Natural killer cell treated with Interleukin-12 subunit alpha and Interleukin-12 subunit beta and Interleukin-15 and Interleukin-18, amount 100 ng/mL, for 72 hours (primary cell): ENCODE measurements around the gene NUP62. TPM values are rescaled to one million over a fixed set of nuclear protein-coding genes. Genes with fewer than 3 reads are reported as not detected.

ENCODE experiments used
- ATAC-seq, 2 donors: fragments of 150-1000 bp; cut with Tn5 transposase in 1 of 2; sonication (Bioruptor Pico), chemical (Tn5 transposase) in 1 of 2; 2 replicates each; pipeline ENCODE4 v1.10.0; 2021
- DNase-seq: peaks from one replicate; pipeline ENCODE4 v3.0.0; 2022; ENCODE audit warnings: low spot score
- H3K27ac Mint-ChIP-seq, 2 donors: 1 replicate in 1 of 2; 2 replicates in 1 of 2; pipeline ENCODE4 v1.8.0; 2022; ENCODE audit warnings: mixed read lengths in 2 of 2, mild to moderate bottlenecking in 1 of 2, moderate library complexity in 1 of 2
- H3K27me3 Mint-ChIP-seq, 2 donors: 1 replicate in 1 of 2; 2 replicates in 1 of 2; pipeline ENCODE4 v1.8.0; 2022; ENCODE audit warnings: mixed read lengths in 2 of 2
- H3K36me3 Mint-ChIP-seq: one replicate; pipeline ENCODE4 v1.8.0; 2022; ENCODE audit warnings: mixed read lengths
- H3K4me1 Mint-ChIP-seq, 2 donors: 1 replicate in 1 of 2; 2 replicates in 1 of 2; pipeline ENCODE4 v1.8.0; 2022; ENCODE audit warnings: low read depth in 2 of 2, mixed read lengths in 2 of 2, mild to moderate bottlenecking in 1 of 2
- H3K4me3 Mint-ChIP-seq: one replicate; pipeline ENCODE4 v1.8.0; 2022; ENCODE audit warnings: mixed read lengths
- H3K9me3 Mint-ChIP-seq: 2 replicates; pipeline ENCODE4 v1.8.0; 2022; ENCODE audit warnings: mixed read lengths
- total RNA-seq, 2 donors: library from RNA; stranded (reverse); gene quantifications; one replicate each; pipeline ENCODE4 v1.2.3, GENCODE V29; 2022

Gene NUP62
- total RNA-seq, 2 donors from 2014 or later = 109 to 187 TPM

- DNase-seq (no peak), ATAC-seq (no peak)
- peaks cover 37 to 42% of the 10 kb centered on the region in 2 donors for H3K4me1 Mint-ChIP-seq
- peaks cover 6% of the 10 kb centered on the region for H3K36me3 Mint-ChIP-seq
- H3K4me3 Mint-ChIP-seq = no peak overlapping the region
- no peaks in the 10 kb centered on the region for H3K9me3 Mint-ChIP-seq
- peak overlapping the region; percentile 37 to 47 for H3K27ac Mint-ChIP-seq
- no peaks in the 10 kb centered on the region for H3K27me3 Mint-ChIP-seq
Observed at GRCh38 chr19:49913720-49914119, 15.6 kb downstream of the NUP62 start.

GRCh38 chr19:49912965-49913685 lies 16.2 kb downstream of the NUP62 start:
- ATAC-seq (peak in 1 of 2 donors; percentile 7), DNase-seq (no peak)
- peaks cover 32 to 42% of the 10 kb centered on the region in 2 donors for H3K4me1 Mint-ChIP-seq
- H3K9me3 Mint-ChIP-seq = no peaks in the 10 kb centered on the region
- no peak overlapping the region for H3K4me3 Mint-ChIP-seq
- peak overlapping the region; percentile 47 to 81 for H3K27ac Mint-ChIP-seq
- no peaks in the 10 kb centered on the region for H3K27me3 Mint-ChIP-seq
- peaks cover 6% of the 10 kb centered on the region for H3K36me3 Mint-ChIP-seq

GRCh38 chr19:49911381-49912145 lies 17.7 kb downstream of the NUP62 start:
- Mint-ChIP-seq H3K9me3 (no peaks in the 10 kb centered on the region), H3K27ac (peak overlapping the region; percentile 67 to 91), H3K27me3 (no peaks in the 10 kb centered on the region), H3K4me3 (peak overlapping the region; percentile 63), H3K4me1 (peaks cover 32 to 38% of the 10 kb centered on the region in 2 donors), H3K36me3 (peaks cover 6% of the 10 kb centered on the region)
- peak; percentile 73 to 81 for ATAC-seq
- DNase-seq = no peak

- H3K4me3 Mint-ChIP-seq = no peak overlapping the region
- peaks cover 1% of the 10 kb centered on the region for H3K36me3 Mint-ChIP-seq
- peak overlapping the region in 1 of 2 donors; percentile 27 for H3K27ac Mint-ChIP-seq
- peaks cover 27 to 36% of the 10 kb centered on the region in 2 donors for H3K4me1 Mint-ChIP-seq
- H3K27me3 Mint-ChIP-seq = no peaks in the 10 kb centered on the region
- no peaks in the 10 kb centered on the region for H3K9me3 Mint-ChIP-seq
- DNase-seq (no peak), ATAC-seq (no peak)
Observed at GRCh38 chr19:49910179-49910578, 19.1 kb downstream of the NUP62 start.

GRCh38 chr19:49908480-49909420 lies 20.6 kb downstream of the NUP62 start:
- Mint-ChIP-seq H3K4me1 (peaks cover 20 to 30% of the 10 kb centered on the region in 2 donors), H3K36me3 (no peaks in the 10 kb centered on the region), H3K4me3 (no peak overlapping the region), H3K27ac (no peak overlapping the region), H3K27me3 (no peaks in the 10 kb centered on the region), H3K9me3 (no peaks in the 10 kb centered on the region)
- ATAC-seq (no peak), DNase-seq (no peak)

GRCh38 chr19:49907745-49908446 lies 21.4 kb downstream of the NUP62 start:
- no peaks in the 10 kb centered on the region for H3K9me3 Mint-ChIP-seq
- no peak for DNase-seq
- no peak overlapping the region for H3K27ac Mint-ChIP-seq
- no peaks in the 10 kb centered on the region for H3K27me3 Mint-ChIP-seq
- H3K4me3 Mint-ChIP-seq = no peak overlapping the region
- no peak for ATAC-seq
- peaks cover 14 to 22% of the 10 kb centered on the region in 2 donors for H3K4me1 Mint-ChIP-seq
- no peaks in the 10 kb centered on the region for H3K36me3 Mint-ChIP-seq

GRCh38 chr19:49906879-49907564 lies 22.3 kb downstream of the NUP62 start:
- Mint-ChIP-seq H3K36me3 (no peaks in the 10 kb centered on the region), H3K9me3 (no peaks in the 10 kb centered on the region), H3K4me3 (no peak overlapping the region), H3K4me1 (peaks cover 11 to 17% of the 10 kb centered on the region in 2 donors), H3K27ac (no peak overlapping the region), H3K27me3 (no peaks in the 10 kb centered on the region)
- DNase-seq (no peak), ATAC-seq (no peak)

- Mint-ChIP-seq H3K36me3 (no peaks in the 10 kb centered on the region), H3K27me3 (no peaks in the 10 kb centered on the region), H3K4me3 (no peak overlapping the region), H3K4me1 (peaks cover 5% of the 10 kb centered on the region in 2 donors), H3K27ac (no peak overlapping the region), H3K9me3 (no peaks in the 10 kb centered on the region)
- ATAC-seq = no peak
- DNase-seq = no peak
Observed at GRCh38 chr19:49904136-49904535, 25.2 kb downstream of the NUP62 start.

- H3K27me3 Mint-ChIP-seq = peaks cover 0 to 2% of the 10 kb centered on the region in 2 donors
- no peaks in the 10 kb centered on the region for H3K36me3 Mint-ChIP-seq
- no peaks in the 10 kb centered on the region for H3K9me3 Mint-ChIP-seq
- peak within 1 kb of the TSS; percentile 91 for H3K4me3 Mint-ChIP-seq
- H3K4me1 Mint-ChIP-seq = peaks cover 36 to 42% of the 10 kb centered on the region in 2 donors
- DNase-seq (no peak), ATAC-seq (peak; percentile 43 to 57)
- peak within 1 kb of the TSS; percentile 80 to 89 for H3K27ac Mint-ChIP-seq
Observed at GRCh38 chr19:49896863-49897621, 32.3 kb downstream of the NUP62 start, which contains the start of gene IL4I1. TSS of gene IL4I1 (minus strand) at chr19:49896887. CDS start at chr19:49896160, 727 bp downstream.

- peak overlapping the region; percentile 91 for H3K4me3 Mint-ChIP-seq
- H3K27ac Mint-ChIP-seq = peak overlapping the region; percentile 80 to 89
- H3K27me3 Mint-ChIP-seq = peaks cover 0 to 2% of the 10 kb centered on the region in 2 donors
- H3K9me3 Mint-ChIP-seq = no peaks in the 10 kb centered on the region
- DNase-seq (no peak), ATAC-seq (no peak)
- H3K4me1 Mint-ChIP-seq = peaks cover 36 to 46% of the 10 kb centered on the region in 2 donors
- no peaks in the 10 kb centered on the region for H3K36me3 Mint-ChIP-seq
Observed at GRCh38 chr19:49895566-49896297, 33.6 kb downstream of the NUP62 start.

GRCh38 chr19:49894879-49895565 lies 34.3 kb downstream of the NUP62 start:
- Mint-ChIP-seq H3K27ac (peak overlapping the region in 1 of 2 donors; percentile 89), H3K4me1 (peaks cover 36 to 47% of the 10 kb centered on the region in 2 donors), H3K36me3 (no peaks in the 10 kb centered on the region), H3K4me3 (peak overlapping the region; percentile 58), H3K27me3 (peaks cover 0 to 2% of the 10 kb centered on the region in 2 donors), H3K9me3 (no peaks in the 10 kb centered on the region)
- ATAC-seq (peak; percentile 26 to 69), DNase-seq (no peak)
